SJSA1 (cell line): ENCODE measurements around the gene RSPO4. TPM values are rescaled to one million over a fixed set of nuclear protein-coding genes. Genes with fewer than 3 reads are reported as not detected.

Source experiments
- DNase-seq, 2 experiments: peaks; one replicate each; pipeline ENCODE4 v3.0.0-alpha.2; 2015 to 2020; ENCODE audit warnings: low spot score in 2 of 2, low read depth in 1 of 2
- H3K27ac ChIP-seq: fragments of 250-450 bp; sonication (Bioruptor Pico); 2 replicates; pipeline ENCODE4 v1.5.1; 2020; ENCODE audit warnings: mild to moderate bottlenecking, moderate library complexity
- H3K27me3 ChIP-seq: fragments of 250-450 bp; sonication (Bioruptor Pico); replicated peaks from 2 replicates; pipeline ENCODE4 v1.5.1; 2020; ENCODE audit warnings: mild to moderate bottlenecking, moderate library complexity
- H3K36me3 ChIP-seq: fragments of 250-450 bp; sonication (Bioruptor Pico); 2 replicates; pipeline ENCODE4 v1.5.1; 2020; ENCODE audit warnings: mild to moderate bottlenecking
- H3K4me1 ChIP-seq: fragments of 250-450 bp; sonication (Bioruptor Pico); replicated peaks from 2 replicates; pipeline ENCODE4 v1.6.1; 2021; ENCODE audit warnings: mild to moderate bottlenecking
- H3K4me3 ChIP-seq: fragments of 250-450 bp; sonication (Bioruptor Pico); 2 replicates; pipeline ENCODE4 v1.5.1; 2020; ENCODE audit warnings: mild to moderate bottlenecking
- H3K9me3 ChIP-seq: fragments of 250-450 bp; sonication (Bioruptor Pico); replicated peaks from 2 replicates; pipeline ENCODE4 v1.5.1; 2020; ENCODE audit warnings: mild to moderate bottlenecking
- total RNA-seq: library from RNA; depleted of rRNA; stranded (reverse); fragments of >200 nt; shearing (Covaris generic); gene quantifications from 2 replicates; pipeline ENCODE4 v1.2.3, GENCODE V29; 2014

Gene RSPO4
- total RNA-seq, 1 experiment from 2014 or later = not detected

GRCh38 chr20:1017677-1018076, 15.6 kb upstream of the RSPO4 start:
- Histone ChIP-seq H3K9me3 (no peaks in the 10 kb centered on the region), H3K36me3 (no peaks in the 10 kb centered on the region), H3K4me1 (no peaks in the 10 kb centered on the region), H3K4me3 (no peak overlapping the region), H3K27ac (no peak overlapping the region), H3K27me3 (no peaks in the 10 kb centered on the region)
- DNase-seq = no peak

GRCh38 chr20:1015181-1015580, 13.1 kb upstream of the RSPO4 start:
- no peak overlapping the region for H3K4me3 ChIP-seq
- no peaks in the 10 kb centered on the region for H3K4me1 ChIP-seq
- no peaks in the 10 kb centered on the region for H3K27me3 ChIP-seq
- no peaks in the 10 kb centered on the region for H3K36me3 ChIP-seq
- no peak overlapping the region for H3K27ac ChIP-seq
- DNase-seq = no peak
- no peaks in the 10 kb centered on the region for H3K9me3 ChIP-seq

- no peaks in the 10 kb centered on the region for H3K4me1 ChIP-seq
- H3K9me3 ChIP-seq = no peaks in the 10 kb centered on the region
- no peaks in the 10 kb centered on the region for H3K36me3 ChIP-seq
- H3K4me3 ChIP-seq = no peak overlapping the region
- H3K27me3 ChIP-seq = no peaks in the 10 kb centered on the region
- DNase-seq = no peak
- H3K27ac ChIP-seq = no peak overlapping the region
Observed at GRCh38 chr20:1014471-1014870, 12.4 kb upstream of the RSPO4 start.

GRCh38 chr20:1013566-1014340, 11.6 kb upstream of the RSPO4 start:
- Histone ChIP-seq H3K27me3 (no peaks in the 10 kb centered on the region), H3K4me3 (no peak overlapping the region), H3K36me3 (no peaks in the 10 kb centered on the region), H3K27ac (no peak overlapping the region), H3K4me1 (no peaks in the 10 kb centered on the region), H3K9me3 (no peaks in the 10 kb centered on the region)
- DNase-seq = no peak

- Histone ChIP-seq H3K9me3 (no peaks in the 10 kb centered on the region), H3K27me3 (no peaks in the 10 kb centered on the region)
- no peak for DNase-seq
Observed at GRCh38 chr20:1012359-1013168, 10.5 kb upstream of the RSPO4 start.

GRCh38 chr20:1010659-1011058, 8.5 kb upstream of the RSPO4 start:
- H3K4me1 ChIP-seq = no peaks in the 10 kb centered on the region
- H3K27ac ChIP-seq = no peak overlapping the region
- no peak overlapping the region for H3K4me3 ChIP-seq
- 0 out of 2 replicates have a peak, but pooled peaks cover 3% of the 10 kb centered on the region for H3K27me3 ChIP-seq
- DNase-seq = no peak
- no peaks in the 10 kb centered on the region for H3K9me3 ChIP-seq
- no peaks in the 10 kb centered on the region for H3K36me3 ChIP-seq

More at GRCh38 chr20:1012359-1013168, 10.5 kb upstream of the RSPO4 start:
- Histone ChIP-seq H3K27ac (no peak overlapping the region), H3K4me1 (no peaks in the 10 kb centered on the region), H3K36me3 (no peaks in the 10 kb centered on the region), H3K4me3 (no peak overlapping the region)

GRCh38 chr20:1005452-1006027, 3.4 kb upstream of the RSPO4 start:
- Histone ChIP-seq H3K4me1 (no peaks in the 10 kb centered on the region), H3K27me3 (peaks cover 24% of the 10 kb centered on the region), H3K4me3 (no peak overlapping the region), H3K36me3 (no peaks in the 10 kb centered on the region), H3K27ac (no peak overlapping the region), H3K9me3 (no peaks in the 10 kb centered on the region)
- DNase-seq = no peak

GRCh38 chr20:1003920-1004697, 2.0 kb upstream of the RSPO4 start:
- peaks cover 29% of the 10 kb centered on the region for H3K27me3 ChIP-seq
- no peak overlapping the region for H3K4me3 ChIP-seq
- H3K4me1 ChIP-seq = no peaks in the 10 kb centered on the region
- H3K36me3 ChIP-seq = no peaks in the 10 kb centered on the region
- no peaks in the 10 kb centered on the region for H3K9me3 ChIP-seq
- no peak for DNase-seq
- H3K27ac ChIP-seq = no peak overlapping the region

GRCh38 chr20:1002682-1003561, 811 bp upstream of the RSPO4 start:
- Histone ChIP-seq H3K4me1 (no peaks in the 10 kb centered on the region), H3K36me3 (no peaks in the 10 kb centered on the region), H3K27ac (no peak overlapping the region), H3K9me3 (no peaks in the 10 kb centered on the region), H3K4me3 (no peak overlapping the region), H3K27me3 (peaks cover 29% of the 10 kb centered on the region)
- DNase-seq = no peak

GRCh38 chr20:1001116-1001515, 995 bp downstream of the RSPO4 start:
- Histone ChIP-seq H3K4me3 (no peak overlapping the region), H3K27me3 (peaks cover 26% of the 10 kb centered on the region)
- no peak for DNase-seq

GRCh38 chr20:998231-998830, 3.8 kb downstream of the RSPO4 start:
- H3K4me1 ChIP-seq = no peaks in the 10 kb centered on the region
- H3K4me3 ChIP-seq = no peak overlapping the region
- DNase-seq = no peak
- H3K36me3 ChIP-seq = no peaks in the 10 kb centered on the region
- H3K27me3 ChIP-seq = peaks cover 31% of the 10 kb centered on the region
- no peaks in the 10 kb centered on the region for H3K9me3 ChIP-seq
- no peak overlapping the region for H3K27ac ChIP-seq

More at GRCh38 chr20:1001116-1001515, 995 bp downstream of the RSPO4 start:
- Histone ChIP-seq H3K4me1 (no peaks in the 10 kb centered on the region), H3K27ac (no peak overlapping the region), H3K36me3 (no peaks in the 10 kb centered on the region), H3K9me3 (no peaks in the 10 kb centered on the region)

- peaks cover 25% of the 10 kb centered on the region for H3K27me3 ChIP-seq
- H3K9me3 ChIP-seq = no peaks in the 10 kb centered on the region
- H3K27ac ChIP-seq = no peak overlapping the region
- no peaks in the 10 kb centered on the region for H3K36me3 ChIP-seq
- H3K4me3 ChIP-seq = no peak overlapping the region
- no peaks in the 10 kb centered on the region for H3K4me1 ChIP-seq
- DNase-seq = no peak
Observed at GRCh38 chr20:997486-997885, 4.6 kb downstream of the RSPO4 start.
